Adrenal gland (tissue), 5 donors: ENCODE results near the gene C14orf132.

Source experiments
- POLR2A ChIP-seq, 2 donors: fragments of 450-650 bp; IDR thresholded peaks; one replicate each; pipeline ENCODE4 v1.6.1; 2017; ENCODE audit warnings: antibody characterized with exemption in 2 of 2, mild to moderate bottlenecking in 2 of 2, moderate library complexity in 1 of 2
- TF ChIP-seq, protein P1 (sequence below), 6 experiments: fragments of 450-650 bp in 4 of 6; fragments of 200-600 bp in 2 of 6; sonication (generic) in 1 of 6; IDR thresholded peaks; 1 replicate in 5 of 6; 2 replicates in 1 of 6; pipeline versions ENCODE4 v1.5.1 to v1.8.0; 2016 to 2021; ENCODE audit warnings: antibody characterized with exemption in 6 of 6, mild to moderate bottlenecking in 2 of 6, moderate library complexity in 1 of 6
- donor health status: DM: no; HTN: no; CAD: no.

DNA sequence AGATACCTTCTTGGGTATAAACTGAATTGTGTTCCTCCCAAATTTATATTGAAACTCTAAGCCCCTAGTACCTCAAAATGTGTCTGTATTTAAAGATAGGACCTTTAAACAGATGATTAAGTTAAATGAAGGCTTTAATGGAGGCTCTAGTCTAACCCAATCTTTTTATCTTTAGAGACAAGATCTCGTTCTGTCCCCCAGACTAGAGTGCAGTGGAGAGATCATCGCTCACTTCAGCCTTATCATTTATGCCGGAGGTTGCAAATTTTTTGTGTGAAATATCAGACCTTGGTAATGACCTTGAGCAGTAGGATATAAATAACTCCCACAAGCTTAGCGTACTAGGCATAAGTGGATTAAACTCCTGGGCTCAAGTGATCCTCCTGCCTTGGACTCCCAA is 81.8 kb downstream of the C14orf132 start:
- TF ChIP-seq, protein P1, sequence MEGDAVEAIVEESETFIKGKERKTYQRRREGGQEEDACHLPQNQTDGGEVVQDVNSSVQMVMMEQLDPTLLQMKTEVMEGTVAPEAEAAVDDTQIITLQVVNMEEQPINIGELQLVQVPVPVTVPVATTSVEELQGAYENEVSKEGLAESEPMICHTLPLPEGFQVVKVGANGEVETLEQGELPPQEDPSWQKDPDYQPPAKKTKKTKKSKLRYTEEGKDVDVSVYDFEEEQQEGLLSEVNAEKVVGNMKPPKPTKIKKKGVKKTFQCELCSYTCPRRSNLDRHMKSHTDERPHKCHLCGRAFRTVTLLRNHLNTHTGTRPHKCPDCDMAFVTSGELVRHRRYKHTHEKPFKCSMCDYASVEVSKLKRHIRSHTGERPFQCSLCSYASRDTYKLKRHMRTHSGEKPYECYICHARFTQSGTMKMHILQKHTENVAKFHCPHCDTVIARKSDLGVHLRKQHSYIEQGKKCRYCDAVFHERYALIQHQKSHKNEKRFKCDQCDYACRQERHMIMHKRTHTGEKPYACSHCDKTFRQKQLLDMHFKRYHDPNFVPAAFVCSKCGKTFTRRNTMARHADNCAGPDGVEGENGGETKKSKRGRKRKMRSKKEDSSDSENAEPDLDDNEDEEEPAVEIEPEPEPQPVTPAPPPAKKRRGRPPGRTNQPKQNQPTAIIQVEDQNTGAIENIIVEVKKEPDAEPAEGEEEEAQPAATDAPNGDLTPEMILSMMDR (IDR thresholded peaks at IDR 0.05): no peak
- no peak for TF ChIP-seq POLR2A (IDR thresholded peaks at IDR 0.05)
